ENCODE data around the gene VTN. TPM values are rescaled to one million over a fixed set of nuclear protein-coding genes. Genes with fewer than 3 reads are reported as not detected.

Gene VTN
- total RNA-seq, 3 donors from 2014 or later (not counting 1 experiment from before 2014, with no cell fraction given) = not detected

GRCh38 chr17:28368306-28368831 is 1.7 kb downstream of the VTN start:
- H3K4me3 Mint-ChIP-seq = no peak overlapping the region
- no peak overlapping the region for H3K27ac Mint-ChIP-seq
- intact Hi-C loops (cut with micrococcal nuclease) = no loop called here

GRCh38 chr17:28367641-28368305 is 2.3 kb downstream of the VTN start:
- H3K4me1 Mint-ChIP-seq = peaks cover 1 to 15% of the 10 kb centered on the region in 2 donors
- Histone ChIP-seq H3K4me1 (ENCODE audit: control insufficient read depth, insufficient read depth, low read length) (peaks cover 15% of the 10 kb centered on the region), H3K9me3 (ENCODE audit: control insufficient read depth, insufficient read depth, low read length) (no peaks in the 10 kb centered on the region), H3K36me3 (ENCODE audit: control insufficient read depth, insufficient read depth, low read length) (peaks cover 10% of the 10 kb centered on the region), H3K27me3 (ENCODE audit: control insufficient read depth, insufficient read depth, low read length) (no peaks in the 10 kb centered on the region), H3K4me3 (ENCODE audit: low read length) (no peak overlapping the region), H3K27ac (ENCODE audit: low read length) (no peak overlapping the region)
- H3K4me3 Mint-ChIP-seq = no peak overlapping the region
- WGBS (ENCODE audit: insufficient coverage) = 94% methylated on average over 21 of the region's 21 CpGs
- no peaks in the 10 kb centered on the region for H3K9me3 Mint-ChIP-seq
- no peak for ATAC-seq
- no peak for DNase-seq
- H3K27me3 Mint-ChIP-seq (ENCODE audit: low read depth in 2 of 2) = no peaks in the 10 kb centered on the region
- no peak overlapping the region for H3K27ac Mint-ChIP-seq
- H3K36me3 Mint-ChIP-seq = no peaks in the 10 kb centered on the region
- intact Hi-C loops (cut with micrococcal nuclease) = no loop called here
- TF ChIP-seq CTCF (IDR thresholded peaks at IDR 0.05) = no peak

More at GRCh38 chr17:28368306-28368831, 1.7 kb downstream of the VTN start:
- ATAC-seq = no peak
- H3K27me3 Mint-ChIP-seq (ENCODE audit: low read depth in 2 of 2) = no peaks in the 10 kb centered on the region
- no peaks in the 10 kb centered on the region for H3K9me3 ChIP-seq (ENCODE audit: control insufficient read depth, insufficient read depth, low read length)
- H3K36me3 Mint-ChIP-seq = no peaks in the 10 kb centered on the region
- TF ChIP-seq CTCF (IDR thresholded peaks at IDR 0.05) = no peak
- no peak for DNase-seq
- peaks cover 6% of the 10 kb centered on the region for H3K36me3 ChIP-seq (ENCODE audit: control insufficient read depth, insufficient read depth, low read length)
- H3K27me3 ChIP-seq (ENCODE audit: control insufficient read depth, insufficient read depth, low read length) = no peaks in the 10 kb centered on the region
- H3K27ac ChIP-seq (ENCODE audit: low read length) = no peak overlapping the region
- no peaks in the 10 kb centered on the region for H3K9me3 Mint-ChIP-seq
- no peak overlapping the region for H3K4me3 ChIP-seq (ENCODE audit: low read length)
- peaks cover 20% of the 10 kb centered on the region for H3K4me1 ChIP-seq (ENCODE audit: control insufficient read depth, insufficient read depth, low read length)
- H3K4me1 Mint-ChIP-seq = peaks cover 7 to 20% of the 10 kb centered on the region in 2 donors
- WGBS (ENCODE audit: insufficient coverage) = 92% methylated on average over 5 of the region's 5 CpGs

GRCh38 chr17:28366605-28367004 is 3.5 kb downstream of the VTN start:
- H3K4me1 Mint-ChIP-seq = peaks cover 0 to 7% of the 10 kb centered on the region in 2 donors
- H3K9me3 Mint-ChIP-seq = no peaks in the 10 kb centered on the region
- no peaks in the 10 kb centered on the region for H3K36me3 Mint-ChIP-seq
- no peak overlapping the region for H3K27ac ChIP-seq (ENCODE audit: low read length)
- H3K4me3 Mint-ChIP-seq = no peak overlapping the region
- WGBS (ENCODE audit: insufficient coverage) = 100% methylated on average over 1 of the region's 1 CpG
- DNase-seq = no peak
- TF ChIP-seq CTCF (IDR thresholded peaks at IDR 0.05) = no peak
- H3K27ac Mint-ChIP-seq = no peak overlapping the region
- H3K27me3 ChIP-seq (ENCODE audit: control insufficient read depth, insufficient read depth, low read length) = no peaks in the 10 kb centered on the region
- H3K27me3 Mint-ChIP-seq (ENCODE audit: low read depth in 2 of 2) = no peaks in the 10 kb centered on the region
- no peaks in the 10 kb centered on the region for H3K9me3 ChIP-seq (ENCODE audit: control insufficient read depth, insufficient read depth, low read length)
- ATAC-seq = no peak
- H3K36me3 ChIP-seq (ENCODE audit: control insufficient read depth, insufficient read depth, low read length) = peaks cover 16% of the 10 kb centered on the region
- H3K4me1 ChIP-seq (ENCODE audit: control insufficient read depth, insufficient read depth, low read length) = peaks cover 6% of the 10 kb centered on the region
- intact Hi-C loops (cut with micrococcal nuclease) = no loop called here
- no peak overlapping the region for H3K4me3 ChIP-seq (ENCODE audit: low read length)

- Mint-ChIP-seq H3K27ac (no peak overlapping the region), H3K36me3 (no peaks in the 10 kb centered on the region), H3K4me3 (no peak overlapping the region), H3K4me1 (no peaks in the 10 kb centered on the region), H3K27me3 (ENCODE audit: low read depth in 2 of 2) (no peaks in the 10 kb centered on the region), H3K9me3 (no peaks in the 10 kb centered on the region)
- Histone ChIP-seq H3K4me3 (ENCODE audit: low read length) (no peak overlapping the region), H3K36me3 (ENCODE audit: control insufficient read depth, insufficient read depth, low read length) (peaks cover 27% of the 10 kb centered on the region), H3K27ac (ENCODE audit: low read length) (no peak overlapping the region), H3K27me3 (ENCODE audit: control insufficient read depth, insufficient read depth, low read length) (no peaks in the 10 kb centered on the region), H3K4me1 (ENCODE audit: control insufficient read depth, insufficient read depth, low read length) (no peaks in the 10 kb centered on the region), H3K9me3 (ENCODE audit: control insufficient read depth, insufficient read depth, low read length) (no peaks in the 10 kb centered on the region)
- intact Hi-C loops (cut with micrococcal nuclease) = no loop called here
- no peak for ATAC-seq
- no peak for DNase-seq
- TF ChIP-seq CTCF (IDR thresholded peaks at IDR 0.05) = no peak
- WGBS (ENCODE audit: insufficient coverage) = 97% methylated on average over 3 of the region's 3 CpGs
Measured at GRCh38 chr17:28365487-28365886, 4.6 kb downstream of the VTN start.

Measured in natural killer cell (primary cell).